ENCODE results near the gene ZNF236.

ZNF236 gene

DNA sequence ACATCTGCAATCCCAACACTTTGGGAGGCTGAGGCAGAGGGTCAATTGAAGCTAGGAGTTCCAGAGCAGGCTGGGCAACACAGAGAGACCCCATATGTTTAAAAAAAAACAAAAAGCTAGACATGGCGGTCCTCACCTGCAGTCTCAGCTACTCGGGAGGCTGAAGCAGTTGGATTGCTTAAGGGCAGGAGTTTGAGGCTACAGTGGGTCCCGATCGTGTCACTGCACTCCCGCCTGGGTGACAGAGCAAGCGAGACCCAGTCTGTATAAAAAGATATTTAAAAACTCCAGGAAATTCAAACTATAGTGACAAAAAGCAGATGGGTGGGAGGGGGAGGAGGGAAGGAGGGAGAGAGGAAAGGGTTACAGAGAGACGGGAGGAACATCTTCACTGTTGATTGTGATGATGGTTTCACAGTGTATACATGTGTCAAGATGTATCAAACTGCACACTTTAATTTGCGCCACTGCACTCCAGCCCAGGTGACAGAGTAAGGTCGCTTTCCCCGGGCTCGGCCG is 942 bp upstream of the ZNF236 start:
- no peaks in the 10 kb centered on the region for H3K9me3 ChIP-seq (ENCODE audit: insufficient read depth, low read length)
- H3K27me3 ChIP-seq (ENCODE audit: low read depth, low read length): no peaks in the 10 kb centered on the region
- H3K4me3 ChIP-seq (ENCODE audit: low read length): peak overlapping the region; percentile 89
- peak overlapping the region; percentile 90 for H3K9ac ChIP-seq (ENCODE audit: low read length)
- H2AFZ ChIP-seq (ENCODE audit: low read depth, low read length): peak overlapping the region; percentile 84
- peaks cover 8% of the 10 kb centered on the region for H3K36me3 ChIP-seq (replicated peaks; ENCODE audit: low read depth, low read length)
- TF ChIP-seq, protein P1, sequence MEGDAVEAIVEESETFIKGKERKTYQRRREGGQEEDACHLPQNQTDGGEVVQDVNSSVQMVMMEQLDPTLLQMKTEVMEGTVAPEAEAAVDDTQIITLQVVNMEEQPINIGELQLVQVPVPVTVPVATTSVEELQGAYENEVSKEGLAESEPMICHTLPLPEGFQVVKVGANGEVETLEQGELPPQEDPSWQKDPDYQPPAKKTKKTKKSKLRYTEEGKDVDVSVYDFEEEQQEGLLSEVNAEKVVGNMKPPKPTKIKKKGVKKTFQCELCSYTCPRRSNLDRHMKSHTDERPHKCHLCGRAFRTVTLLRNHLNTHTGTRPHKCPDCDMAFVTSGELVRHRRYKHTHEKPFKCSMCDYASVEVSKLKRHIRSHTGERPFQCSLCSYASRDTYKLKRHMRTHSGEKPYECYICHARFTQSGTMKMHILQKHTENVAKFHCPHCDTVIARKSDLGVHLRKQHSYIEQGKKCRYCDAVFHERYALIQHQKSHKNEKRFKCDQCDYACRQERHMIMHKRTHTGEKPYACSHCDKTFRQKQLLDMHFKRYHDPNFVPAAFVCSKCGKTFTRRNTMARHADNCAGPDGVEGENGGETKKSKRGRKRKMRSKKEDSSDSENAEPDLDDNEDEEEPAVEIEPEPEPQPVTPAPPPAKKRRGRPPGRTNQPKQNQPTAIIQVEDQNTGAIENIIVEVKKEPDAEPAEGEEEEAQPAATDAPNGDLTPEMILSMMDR (IDR thresholded peaks at IDR 0.05; ENCODE audit: low read depth, low read length): no peak
- TF ChIP-seq EZH2phosphoT487 (IDR thresholded peaks at IDR 0.05; ENCODE audit: low read depth): no peak
- H3K4me2 ChIP-seq (ENCODE audit: low read length): peak overlapping the region; percentile 82
- H3K79me2 ChIP-seq (ENCODE audit: low read length): peaks cover 85% of the 10 kb centered on the region
- H4K20me1 ChIP-seq (ENCODE audit: insufficient read depth, low read length): peaks cover 10% of the 10 kb centered on the region; the same call in 1 of the 2 replicates
- H3K4me1 ChIP-seq (ENCODE audit: low read length): peaks cover 37% of the 10 kb centered on the region
- peak overlapping the region; percentile 68 for H3K27ac ChIP-seq (ENCODE audit: low read length)

DNA sequence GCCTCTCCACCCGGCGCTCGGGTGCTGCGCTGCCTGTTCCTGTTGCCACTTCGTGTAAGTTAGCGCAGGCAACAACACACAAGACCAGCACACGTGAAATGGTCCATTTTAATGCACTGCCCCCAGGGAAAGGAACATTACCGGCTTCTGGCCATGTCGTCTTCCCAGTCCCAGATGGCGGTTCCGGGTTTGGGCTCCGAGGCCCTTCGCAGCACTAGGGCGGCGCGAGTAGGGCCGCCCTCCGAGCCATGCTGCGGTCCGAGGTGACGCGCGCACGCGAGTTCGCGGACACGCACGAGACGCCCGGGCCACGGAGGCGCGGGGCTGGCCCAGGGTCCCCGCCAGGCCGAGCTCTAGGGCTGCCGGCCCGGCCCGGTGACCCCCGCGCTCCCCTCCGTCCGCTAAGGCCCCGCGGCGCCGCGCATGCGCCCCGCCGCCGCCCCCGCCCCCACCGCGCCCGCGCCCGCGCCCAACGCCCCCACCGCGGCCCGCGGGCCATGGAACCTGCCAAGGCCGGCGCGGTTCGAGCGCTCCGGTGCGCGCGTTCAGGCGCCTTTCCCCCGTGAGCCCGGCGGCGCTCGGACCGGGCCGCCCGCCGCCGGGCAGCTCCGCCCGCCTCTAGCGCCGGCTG is 367 bp upstream of the ZNF236 start:
- Histone ChIP-seq H3K9me3 (ENCODE audit: insufficient read depth, low read length) (no peaks in the 10 kb centered on the region), H3K27me3 (ENCODE audit: low read depth, low read length) (no peaks in the 10 kb centered on the region), H3K79me2 (ENCODE audit: low read length) (peaks cover 87% of the 10 kb centered on the region), H3K36me3 (replicated peaks; ENCODE audit: low read depth, low read length) (peaks cover 5% of the 10 kb centered on the region), H3K9ac (ENCODE audit: low read length) (peak overlapping the region; percentile 90), H3K27ac (ENCODE audit: low read length) (peak overlapping the region; percentile 68), H3K4me1 (ENCODE audit: low read length) (peaks cover 37% of the 10 kb centered on the region), H3K4me2 (ENCODE audit: low read length) (peak overlapping the region; percentile 82), H4K20me1 (ENCODE audit: insufficient read depth, low read length) (peaks cover 10% of the 10 kb centered on the region; the same call in 1 of the 2 replicates), H3K4me3 (ENCODE audit: low read length) (peak overlapping the region; percentile 89), H2AFZ (ENCODE audit: low read depth, low read length) (peak overlapping the region; percentile 84)
- TF ChIP-seq EZH2phosphoT487 (IDR thresholded peaks at IDR 0.05; ENCODE audit: low read depth): no peak
- TF ChIP-seq, protein P1 (IDR thresholded peaks at IDR 0.05; ENCODE audit: low read depth, low read length): no peak

DNA sequence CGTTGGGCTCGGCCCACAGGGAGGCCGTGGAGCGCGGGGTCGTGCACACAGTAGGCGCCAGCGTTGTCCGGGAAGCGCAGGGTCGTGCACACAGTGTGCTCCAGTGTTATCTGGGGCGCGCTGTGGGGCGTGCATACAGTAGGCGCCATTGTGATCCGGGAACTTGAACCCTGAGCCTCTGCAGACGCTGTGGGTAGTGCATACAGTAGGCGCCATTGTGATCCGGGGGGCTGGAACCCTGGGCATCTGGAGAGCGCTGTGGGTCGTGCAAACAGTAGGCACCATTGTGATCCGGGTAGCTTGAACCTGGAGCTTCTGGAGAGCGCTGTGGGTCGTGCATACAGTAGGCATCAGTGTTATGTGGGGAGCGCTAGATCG is 793 bp downstream of the ZNF236 start:
- H3K27ac ChIP-seq (ENCODE audit: low read length): peak overlapping the region; percentile 26
- H3K4me2 ChIP-seq (ENCODE audit: low read length): peak overlapping the region; percentile 79
- peak overlapping the region; percentile 86 for H3K9ac ChIP-seq (ENCODE audit: low read length)
- peaks cover 38% of the 10 kb centered on the region for H3K4me1 ChIP-seq (ENCODE audit: low read length)
- peaks cover 89% of the 10 kb centered on the region for H3K79me2 ChIP-seq (ENCODE audit: low read length)
- peak overlapping the region; percentile 88 for H3K4me3 ChIP-seq (ENCODE audit: low read length)
- 0 out of 2 replicates have a peak overlapping the region, but pooled peaks have one; percentile 31 for H2AFZ ChIP-seq (ENCODE audit: low read depth, low read length)
- H3K36me3 ChIP-seq (replicated peaks; ENCODE audit: low read depth, low read length): peaks cover 5% of the 10 kb centered on the region
- H3K9me3 ChIP-seq (ENCODE audit: insufficient read depth, low read length): no peaks in the 10 kb centered on the region
- no peaks in the 10 kb centered on the region for H3K27me3 ChIP-seq (ENCODE audit: low read depth, low read length)
- TF ChIP-seq EZH2phosphoT487 (IDR thresholded peaks at IDR 0.05; ENCODE audit: low read depth): no peak
- TF ChIP-seq, protein P1 (IDR thresholded peaks at IDR 0.05; ENCODE audit: low read depth, low read length): no peak
- H4K20me1 ChIP-seq (ENCODE audit: insufficient read depth, low read length): peaks cover 8% of the 10 kb centered on the region; the same call in 1 of the 2 replicates

DNA sequence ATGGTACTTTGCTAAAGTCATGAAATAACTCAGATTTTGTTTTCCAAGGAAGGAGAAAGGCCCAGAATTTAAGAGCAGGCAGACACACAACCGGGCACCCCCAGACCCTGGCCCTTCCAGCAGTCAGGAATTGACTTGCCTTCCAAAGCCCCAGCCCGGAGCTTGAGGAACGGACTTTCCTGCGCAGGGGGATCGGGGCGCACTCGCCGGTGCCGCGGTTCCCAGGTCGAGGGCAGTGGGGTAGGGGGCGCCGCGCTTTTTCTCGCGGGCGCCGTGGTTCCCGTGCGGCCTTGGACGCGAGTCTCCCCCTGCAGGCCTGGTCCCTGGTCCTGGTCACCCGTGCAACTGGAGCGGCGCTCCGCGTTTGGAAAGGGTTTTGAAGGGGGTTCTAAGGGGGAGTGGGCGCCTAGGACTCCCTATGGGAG is 1.2 kb downstream of the ZNF236 start:
- Histone ChIP-seq H3K36me3 (replicated peaks; ENCODE audit: low read depth, low read length) (peaks cover 5% of the 10 kb centered on the region), H3K9me3 (ENCODE audit: insufficient read depth, low read length) (no peaks in the 10 kb centered on the region), H4K20me1 (ENCODE audit: insufficient read depth, low read length) (0 out of 2 replicates have a peak, but pooled peaks cover 4% of the 10 kb centered on the region), H3K9ac (ENCODE audit: low read length) (peak overlapping the region; percentile 86), H3K4me1 (ENCODE audit: low read length) (peaks cover 34% of the 10 kb centered on the region), H2AFZ (ENCODE audit: low read depth, low read length) (no peak overlapping the region), H3K27me3 (ENCODE audit: low read depth, low read length) (no peaks in the 10 kb centered on the region), H3K79me2 (ENCODE audit: low read length) (peaks cover 89% of the 10 kb centered on the region), H3K4me3 (ENCODE audit: low read length) (peak overlapping the region; percentile 88), H3K4me2 (ENCODE audit: low read length) (peak overlapping the region; percentile 79), H3K27ac (ENCODE audit: low read length) (no peak overlapping the region)
- TF ChIP-seq, protein P1 (IDR thresholded peaks at IDR 0.05; ENCODE audit: low read depth, low read length): peak; percentile 32; the same call in 1 of the 2 replicates
- TF ChIP-seq EZH2phosphoT487 (IDR thresholded peaks at IDR 0.05; ENCODE audit: low read depth): no peak
